ENCODE measurements around the gene TCF20.

DNA sequence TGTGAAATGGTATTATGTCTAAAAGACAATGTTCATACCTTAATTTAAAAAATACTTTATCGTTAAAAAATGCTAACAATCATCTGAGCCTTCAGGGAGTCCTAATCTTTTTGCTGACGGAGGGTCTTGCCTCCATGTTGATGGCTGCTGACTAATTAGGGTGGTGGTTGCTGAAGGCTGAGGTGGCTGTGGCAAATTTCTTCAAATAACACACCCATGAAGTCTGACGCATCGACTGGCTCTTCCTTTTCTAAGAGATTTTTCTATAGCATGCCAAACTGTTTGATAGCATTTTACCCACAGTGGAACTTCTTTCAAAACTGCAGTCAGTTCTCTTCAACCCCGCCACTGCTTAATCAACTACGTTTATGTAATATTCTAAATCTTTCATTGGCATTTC, 33.6 kb downstream of the TCF20 start:
- TF ChIP-seq, protein P1, sequence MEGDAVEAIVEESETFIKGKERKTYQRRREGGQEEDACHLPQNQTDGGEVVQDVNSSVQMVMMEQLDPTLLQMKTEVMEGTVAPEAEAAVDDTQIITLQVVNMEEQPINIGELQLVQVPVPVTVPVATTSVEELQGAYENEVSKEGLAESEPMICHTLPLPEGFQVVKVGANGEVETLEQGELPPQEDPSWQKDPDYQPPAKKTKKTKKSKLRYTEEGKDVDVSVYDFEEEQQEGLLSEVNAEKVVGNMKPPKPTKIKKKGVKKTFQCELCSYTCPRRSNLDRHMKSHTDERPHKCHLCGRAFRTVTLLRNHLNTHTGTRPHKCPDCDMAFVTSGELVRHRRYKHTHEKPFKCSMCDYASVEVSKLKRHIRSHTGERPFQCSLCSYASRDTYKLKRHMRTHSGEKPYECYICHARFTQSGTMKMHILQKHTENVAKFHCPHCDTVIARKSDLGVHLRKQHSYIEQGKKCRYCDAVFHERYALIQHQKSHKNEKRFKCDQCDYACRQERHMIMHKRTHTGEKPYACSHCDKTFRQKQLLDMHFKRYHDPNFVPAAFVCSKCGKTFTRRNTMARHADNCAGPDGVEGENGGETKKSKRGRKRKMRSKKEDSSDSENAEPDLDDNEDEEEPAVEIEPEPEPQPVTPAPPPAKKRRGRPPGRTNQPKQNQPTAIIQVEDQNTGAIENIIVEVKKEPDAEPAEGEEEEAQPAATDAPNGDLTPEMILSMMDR (IDR thresholded peaks at IDR 0.05): no peak
- TF ChIP-seq EZH2 (IDR thresholded peaks at IDR 0.05; ENCODE audit: borderline replicate concordance, insufficient read depth, low read depth, low read length, poor library complexity, severe bottlenecking): no peak

Data from B cell (primary cell).